ENCODE measurements around the gene GPR65. TPM values are rescaled to one million over a fixed set of nuclear protein-coding genes. Genes with fewer than 3 reads are reported as not detected.
A peak's percentile ranks its signal among the peaks of the same experiment; 100 is the strongest.

The GPR65 gene, protein sequence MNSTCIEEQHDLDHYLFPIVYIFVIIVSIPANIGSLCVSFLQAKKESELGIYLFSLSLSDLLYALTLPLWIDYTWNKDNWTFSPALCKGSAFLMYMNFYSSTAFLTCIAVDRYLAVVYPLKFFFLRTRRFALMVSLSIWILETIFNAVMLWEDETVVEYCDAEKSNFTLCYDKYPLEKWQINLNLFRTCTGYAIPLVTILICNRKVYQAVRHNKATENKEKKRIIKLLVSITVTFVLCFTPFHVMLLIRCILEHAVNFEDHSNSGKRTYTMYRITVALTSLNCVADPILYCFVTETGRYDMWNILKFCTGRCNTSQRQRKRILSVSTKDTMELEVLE
- total RNA-seq (2011; cell fraction: chromatin; rRNA removed; ENCODE audit: low replicate concordance), result not detected in 2 replicates
- total RNA-seq (2011; cell fraction: nucleolus; rRNA removed), result not detected in 2 replicates
- not detected in 2 replicates for total RNA-seq (2011; cell fraction: nucleoplasm; rRNA removed)
- total RNA-seq (2014; rRNA removed), result 0.04 TPM in 1 of 2 replicates, not detected in the other
- total RNA-seq (2014; rRNA removed; fragmentation: Illumina TruSeq; extraction: Trizol), result 0.03 TPM in 1 of 2 replicates, not detected in the other
- total RNA-seq (2015; rRNA removed; fragmentation: Illumina TruSeq; extraction: Trizol), result 0.11 and 0.26 TPM in 2 replicates
- total RNA-seq (2021), result 0.04 TPM in 2 replicates
- not detected in 2 replicates for polyA plus RNA-seq (2011; rRNA removed)
- not detected in 2 replicates for polyA plus RNA-seq (2011; cell fraction: cytosol; rRNA removed)
- polyA plus RNA-seq (2011; cell fraction: nucleus; rRNA removed), result not detected in 2 replicates
- 0.05 and 0.14 TPM in 2 replicates for polyA plus RNA-seq (2012)
- polyA plus RNA-seq (2014; fragmentation: Illumina TruSeq; extraction: Trizol), result not detected in 2 replicates
- under 1 TPM in 1 of 2 experiments, not detected in 1; 0.03 TPM for polyA plus RNA-seq (2014; fragmentation: Nextera tagmentation; extraction: Ambion mirVana)
- not detected in 2 replicates for polyA plus RNA-seq (2014; rRNA removed)
- not detected in 2 replicates for polyA minus RNA-seq (2011; rRNA and poly(A)+ RNA removed)
- not detected in 2 replicates for polyA minus RNA-seq (2011; cell fraction: cytosol; rRNA and poly(A)+ RNA removed)
- not detected in 2 replicates for polyA minus RNA-seq (2011; cell fraction: nucleus; rRNA and poly(A)+ RNA removed)
- Bru-seq, nascent RNA, result percentile 9 among the genes with signal in this experiment
- BruChase-seq, experiment 1, labeled RNA remaining after a 2-hour chase, result percentile 13 among the genes with signal in this experiment
- BruChase-seq, experiment 2, labeled RNA remaining after a 6-hour chase, result percentile 17 among the genes with signal in this experiment
- long read RNA-seq, experiment 1, result 0 reads
- long read RNA-seq, experiment 2, result 0 reads
- long read RNA-seq, experiment 3, result 0 reads

DNA sequence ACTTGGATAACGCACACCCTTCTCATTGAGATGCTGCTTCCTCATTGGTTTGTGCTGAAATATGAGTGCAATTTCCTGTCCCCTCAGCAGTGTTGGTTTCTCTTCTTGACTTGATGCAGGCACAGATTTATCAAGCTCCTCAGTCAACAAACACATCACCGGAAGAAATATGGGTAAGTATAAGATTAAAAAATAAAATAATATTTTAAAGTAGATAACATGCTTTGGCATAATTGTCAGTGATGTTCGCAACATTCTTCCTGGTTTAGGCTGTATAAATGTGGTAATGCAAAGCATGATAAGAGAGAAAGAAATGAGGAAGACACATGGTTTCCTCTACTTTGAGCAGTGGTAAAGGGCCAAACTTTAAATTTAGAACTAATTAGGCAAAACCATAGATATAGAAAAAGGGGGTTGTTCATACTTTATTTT is at the start of gene GPR65:
GPR65 (plus strand) TSS at position 86 of the 432 bp plus-strand sequence. CDS start 5,713 bp downstream, outside the sequence.
- intact Hi-C loops (cut with micrococcal nuclease), result no loop called here
- no peaks in the 10 kb centered on the region for H3K36me3 ChIP-seq (ENCODE audit: control insufficient read depth, insufficient read depth, low read length)
- H3K4me2 ChIP-seq (ENCODE audit: insufficient read depth, low read length), result no peak within 1 kb of the TSS
- no peak within 1 kb of the TSS for H3K27ac ChIP-seq (ENCODE audit: extremely low read depth, low read depth, low read length)
- no peaks in the 10 kb centered on the region for H3K9me1 ChIP-seq (ENCODE audit: control insufficient read depth, insufficient read depth, low read length)
- in situ Hi-C loops (cut with MboI), result no loop called here
- ATAC-seq, result no peak
- no peaks in the 10 kb centered on the region for H3K79me2 ChIP-seq (ENCODE audit: control insufficient read depth, insufficient read depth, low read length)
- no peak for TF ChIP-seq ZBTB7A (IDR thresholded peaks at IDR 0.05; ENCODE audit: borderline replicate concordance, control insufficient read depth, low read depth, low read length)
- TF ChIP-seq EP400 (IDR thresholded peaks at IDR 0.05), result no peak
- no peak for FAIRE-seq
- H3K9me3 ChIP-seq (replicated peaks; ENCODE audit: control insufficient read depth, insufficient read depth, low read depth, low read length), result no peaks in the 10 kb centered on the region
- no TSS peak for BruUV-seq (replicated peaks)
- H2AFZ ChIP-seq (ENCODE audit: low read depth, low read length), result 0 out of 2 replicates have a peak within 1 kb of the TSS, but pooled peaks have one; percentile 66
- no peaks in the 10 kb centered on the region for H3K27me3 ChIP-seq (ENCODE audit: control insufficient read depth in 2 of 2, insufficient read depth in 2 of 2, low read length in 2 of 2)
- H3K4me1 ChIP-seq (replicated peaks in 1 of 2; ENCODE audit: control insufficient read depth in 2 of 2, insufficient read depth in 2 of 2, low read length in 2 of 2), result no peaks in the 10 kb centered on the region
- no peak for DNase-seq (ENCODE audit: extremely low read depth in 1 of 4, low spot score in 3 of 4)
- WGBS (ENCODE audit: insufficient coverage, low coverage, missing lambda C conversion rate), result 49% methylated on average over 3 of the region's 3 CpGs
- H4K20me1 ChIP-seq (replicated peaks; ENCODE audit: control insufficient read depth, insufficient read depth, low read length), result no peaks in the 10 kb centered on the region
- no peak within 1 kb of the TSS for H3K4me3 ChIP-seq
- CTCF ChIA-PET (ENCODE audit: low intra/inter-chr PET ratio), result no interaction called here
- no peak within 1 kb of the TSS for H3K9ac ChIP-seq (ENCODE audit: insufficient read depth in 1 of 2, low read depth in 2 of 2, low read length in 2 of 2)
- POLR2A ChIA-PET, result no interaction called here

Data from K562 (cell line).